Measurements from ENCODE around the gene CFAP221.
"Not testable (repeated sequence)": the region's sequence is repeated elsewhere in the genome, so short reads cannot be mapped to it uniquely, and the experiment has no call there.

CFAP221 gene

DNA sequence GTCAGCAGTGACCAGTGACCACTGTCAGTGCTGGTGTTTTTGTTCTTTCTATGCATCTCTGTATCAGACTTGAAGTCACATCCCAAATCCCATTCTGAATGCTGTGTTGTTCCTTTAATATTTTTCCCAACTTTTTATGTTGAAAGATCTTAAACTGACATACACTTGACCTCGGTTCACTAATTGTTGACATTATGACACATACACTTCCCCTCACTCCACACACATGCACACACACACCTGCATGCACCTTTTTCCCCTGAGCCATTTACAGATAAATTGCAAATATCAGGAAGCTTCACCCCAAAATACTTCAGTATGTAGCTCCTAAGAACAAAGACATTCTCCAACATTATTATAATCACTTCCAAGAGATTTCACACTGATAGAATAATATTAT is 62.4 kb downstream of the CFAP221 start:
- TF ChIP-seq EZH2 (optimal IDR thresholded peaks at IDR 0.05; ENCODE audit: low read depth, low read length) (no peak), EZH2phosphoT487 (IDR thresholded peaks at IDR 0.05; ENCODE audit: low read length) (no peak)
- TF ChIP-seq, protein P1, sequence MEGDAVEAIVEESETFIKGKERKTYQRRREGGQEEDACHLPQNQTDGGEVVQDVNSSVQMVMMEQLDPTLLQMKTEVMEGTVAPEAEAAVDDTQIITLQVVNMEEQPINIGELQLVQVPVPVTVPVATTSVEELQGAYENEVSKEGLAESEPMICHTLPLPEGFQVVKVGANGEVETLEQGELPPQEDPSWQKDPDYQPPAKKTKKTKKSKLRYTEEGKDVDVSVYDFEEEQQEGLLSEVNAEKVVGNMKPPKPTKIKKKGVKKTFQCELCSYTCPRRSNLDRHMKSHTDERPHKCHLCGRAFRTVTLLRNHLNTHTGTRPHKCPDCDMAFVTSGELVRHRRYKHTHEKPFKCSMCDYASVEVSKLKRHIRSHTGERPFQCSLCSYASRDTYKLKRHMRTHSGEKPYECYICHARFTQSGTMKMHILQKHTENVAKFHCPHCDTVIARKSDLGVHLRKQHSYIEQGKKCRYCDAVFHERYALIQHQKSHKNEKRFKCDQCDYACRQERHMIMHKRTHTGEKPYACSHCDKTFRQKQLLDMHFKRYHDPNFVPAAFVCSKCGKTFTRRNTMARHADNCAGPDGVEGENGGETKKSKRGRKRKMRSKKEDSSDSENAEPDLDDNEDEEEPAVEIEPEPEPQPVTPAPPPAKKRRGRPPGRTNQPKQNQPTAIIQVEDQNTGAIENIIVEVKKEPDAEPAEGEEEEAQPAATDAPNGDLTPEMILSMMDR (IDR thresholded peaks at IDR 0.05; ENCODE audit: low read length), result no peak
- Histone ChIP-seq H3K27ac (ENCODE audit: low read length) (no peak overlapping the region), H3K36me3 (replicated peaks; ENCODE audit: insufficient read depth, low read length) (no peaks in the 10 kb centered on the region), H3K9me2 (replicated peaks; ENCODE audit: insufficient read depth, low read length) (no peaks in the 10 kb centered on the region), H3K27me3 (replicated peaks; ENCODE audit: insufficient read depth, low read length) (no peaks in the 10 kb centered on the region), H3K4me3 (ENCODE audit: low read length) (no peak overlapping the region), H4K20me1 (ENCODE audit: insufficient read depth, low read length) (no peaks in the 10 kb centered on the region), H3K9me3 (replicated peaks; ENCODE audit: insufficient read depth, low read length) (no peaks in the 10 kb centered on the region; the same call in 1 of the 2 replicates), H3F3A (ENCODE audit: insufficient read depth, low read length) (no peaks in the 10 kb centered on the region), H3K9ac (ENCODE audit: low read length) (no peak overlapping the region), H3K4me2 (ENCODE audit: low read depth, low read length) (no peak overlapping the region), H3K4me1 (ENCODE audit: low read length) (no peaks in the 10 kb centered on the region), H3K79me2 (ENCODE audit: low read length) (no peaks in the 10 kb centered on the region), H2AFZ (ENCODE audit: low read length) (no peak overlapping the region)
- no peak for DNase-seq

DNA sequence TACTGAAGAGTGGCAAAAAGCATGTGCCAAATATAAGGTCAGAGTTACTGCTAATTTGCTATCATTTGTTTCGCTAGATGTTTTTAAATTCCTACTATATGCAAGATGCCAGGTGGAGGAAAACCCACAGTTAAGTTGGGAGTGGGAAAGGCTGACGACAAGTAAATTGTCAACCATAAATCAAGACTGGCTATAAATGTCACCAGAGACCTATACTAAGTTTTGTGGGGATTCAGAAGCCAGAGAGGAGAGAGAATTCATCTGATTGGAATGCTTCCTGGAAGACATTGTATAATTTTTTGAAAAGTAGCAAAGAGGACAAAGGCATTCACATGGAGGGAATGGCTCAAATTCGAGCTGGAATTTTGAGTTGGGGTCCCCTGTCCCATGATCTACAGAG is 64.3 kb downstream of the CFAP221 start:
- no peaks in the 10 kb centered on the region for H3K27me3 ChIP-seq (replicated peaks; ENCODE audit: insufficient read depth, low read length)
- no peaks in the 10 kb centered on the region; the same call in 1 of the 2 replicates for H3K9me3 ChIP-seq (replicated peaks; ENCODE audit: insufficient read depth, low read length)
- no peak overlapping the region for H2AFZ ChIP-seq (ENCODE audit: low read length)
- no peaks in the 10 kb centered on the region for H3K36me3 ChIP-seq (replicated peaks; ENCODE audit: insufficient read depth, low read length)
- H3K9ac ChIP-seq (ENCODE audit: low read length), result no peak overlapping the region
- H3K4me3 ChIP-seq (ENCODE audit: low read length), result no peak overlapping the region
- no peak for DNase-seq
- H3K4me2 ChIP-seq (ENCODE audit: low read depth, low read length), result no peak overlapping the region
- H3K79me2 ChIP-seq (ENCODE audit: low read length), result no peaks in the 10 kb centered on the region
- H3K9me2 ChIP-seq (replicated peaks; ENCODE audit: insufficient read depth, low read length), result no peaks in the 10 kb centered on the region
- H3K27ac ChIP-seq (ENCODE audit: low read length), result no peak overlapping the region
- no peaks in the 10 kb centered on the region for H3F3A ChIP-seq (ENCODE audit: insufficient read depth, low read length)
- H4K20me1 ChIP-seq (ENCODE audit: insufficient read depth, low read length), result no peaks in the 10 kb centered on the region
- TF ChIP-seq, protein P1 (IDR thresholded peaks at IDR 0.05; ENCODE audit: low read length), result no peak
- TF ChIP-seq EZH2phosphoT487 (IDR thresholded peaks at IDR 0.05; ENCODE audit: low read length) (no peak), EZH2 (optimal IDR thresholded peaks at IDR 0.05; ENCODE audit: low read depth, low read length) (no peak)
- no peaks in the 10 kb centered on the region for H3K4me1 ChIP-seq (ENCODE audit: low read length)

- H3F3A ChIP-seq (ENCODE audit: insufficient read depth, low read length), result no peaks in the 10 kb centered on the region
- no peaks in the 10 kb centered on the region for H3K27me3 ChIP-seq (replicated peaks; ENCODE audit: insufficient read depth, low read length)
- TF ChIP-seq EZH2phosphoT487 (IDR thresholded peaks at IDR 0.05; ENCODE audit: low read length) (no peak), EZH2 (optimal IDR thresholded peaks at IDR 0.05; ENCODE audit: low read depth, low read length) (no peak)
- TF ChIP-seq, protein P1 (IDR thresholded peaks at IDR 0.05; ENCODE audit: low read length), result no peak
- H3K36me3 ChIP-seq (replicated peaks; ENCODE audit: insufficient read depth, low read length), result no peaks in the 10 kb centered on the region
- H3K27ac ChIP-seq (ENCODE audit: low read length), result no peak overlapping the region
- no peaks in the 10 kb centered on the region for H3K9me2 ChIP-seq (replicated peaks; ENCODE audit: insufficient read depth, low read length)
- no peaks in the 10 kb centered on the region for H4K20me1 ChIP-seq (ENCODE audit: insufficient read depth, low read length)
- no peaks in the 10 kb centered on the region for H3K4me1 ChIP-seq (ENCODE audit: low read length)
- no peaks in the 10 kb centered on the region for H3K79me2 ChIP-seq (ENCODE audit: low read length)
- H2AFZ ChIP-seq (ENCODE audit: low read length), result no peak overlapping the region
- H3K9ac ChIP-seq (ENCODE audit: low read length), result no peak overlapping the region
- no peak for DNase-seq
- no peak overlapping the region for H3K4me3 ChIP-seq (ENCODE audit: low read length)
- H3K4me2 ChIP-seq (ENCODE audit: low read depth, low read length), result no peak overlapping the region
- no peaks in the 10 kb centered on the region; the same call in 1 of the 2 replicates for H3K9me3 ChIP-seq (replicated peaks; ENCODE audit: insufficient read depth, low read length)
Measured at GRCh38 chr2:119609337-119609736, 65.1 kb downstream of the CFAP221 start.

GRCh38 chr2:119614140-119614539 is 69.9 kb downstream of the CFAP221 start:
- H3K27me3 ChIP-seq (replicated peaks; ENCODE audit: insufficient read depth, low read length); H2AFZ ChIP-seq (ENCODE audit: low read length): not testable (repeated sequence)

More at GRCh38 chr2:119614140-119614539, 69.9 kb downstream of the CFAP221 start:
- not testable (repeated sequence) for H3K4me3 ChIP-seq (ENCODE audit: low read length); H3K4me2 ChIP-seq (ENCODE audit: low read depth, low read length); H3F3A ChIP-seq (ENCODE audit: insufficient read depth, low read length); H3K27ac ChIP-seq (ENCODE audit: low read length); H3K4me1 ChIP-seq (ENCODE audit: low read length); DNase-seq; H4K20me1 ChIP-seq (ENCODE audit: insufficient read depth, low read length); H3K9me3 ChIP-seq (replicated peaks; ENCODE audit: insufficient read depth, low read length); H3K79me2 ChIP-seq (ENCODE audit: low read length); H3K9me2 ChIP-seq (replicated peaks; ENCODE audit: insufficient read depth, low read length); H3K9ac ChIP-seq (ENCODE audit: low read length); H3K36me3 ChIP-seq (replicated peaks; ENCODE audit: insufficient read depth, low read length)
